Endothelial cell (in vitro differentiated cells): ENCODE data around the gene SNTA1. TPM values are rescaled to one million over a fixed set of nuclear protein-coding genes. Genes with fewer than 3 reads are reported as not detected.
"Not testable (repeated sequence)": the region's sequence is repeated elsewhere in the genome, so short reads cannot be mapped to it uniquely, and the experiment has no call there.

Experiments used
- DNase-seq: peaks from one replicate; pipeline ENCODE4 v3.0.0; 2021; ENCODE audit warnings: low spot score
- H3K27ac Mint-ChIP-seq: one replicate; pipeline ENCODE4 v1.8.0; 2021; ENCODE audit warnings: mixed read lengths, inconsistent platforms; ENCODE audit not compliant: unreplicated experiment
- H3K27me3 Mint-ChIP-seq: one replicate; pipeline ENCODE4 v1.8.0; 2021; ENCODE audit warnings: mild to moderate bottlenecking, moderate library complexity, mixed read lengths, inconsistent platforms; ENCODE audit not compliant: unreplicated experiment
- H3K36me3 Mint-ChIP-seq: one replicate; pipeline ENCODE4 v1.8.0; 2021; ENCODE audit warnings: mild to moderate bottlenecking, low read depth, mixed read lengths, inconsistent platforms; ENCODE audit not compliant: unreplicated experiment
- H3K4me1 Mint-ChIP-seq: one replicate; pipeline ENCODE4 v1.8.0; 2021; ENCODE audit warnings: mild to moderate bottlenecking, mixed read lengths, inconsistent platforms; ENCODE audit not compliant: unreplicated experiment
- H3K4me3 Mint-ChIP-seq: one replicate; pipeline ENCODE4 v1.8.0; 2021; ENCODE audit warnings: mild to moderate bottlenecking, mixed read lengths, inconsistent platforms; ENCODE audit not compliant: unreplicated experiment
- H3K9me3 Mint-ChIP-seq: one replicate; pipeline ENCODE4 v1.8.0; 2021; ENCODE audit warnings: mixed read lengths, inconsistent platforms; ENCODE audit not compliant: unreplicated experiment
- CTCF ChIP-seq: fragments of 200-600 bp; sonication (generic); IDR thresholded peaks from one replicate; pipeline ENCODE4 v1.5.0; 2021; ENCODE audit warnings: antibody characterized with exemption; ENCODE audit not compliant: unreplicated experiment
- total RNA-seq: library from RNA; stranded (reverse); fragmentation: NEBNext Ultra II Directional; extraction: Animal tissue kit (Norgen Biotek cat#: 25700); gene quantifications from one replicate; pipeline ENCODE4 v1.2.1, GENCODE V29; 2021; ENCODE audit not compliant: unreplicated experiment

The SNTA1 gene
- total RNA-seq, 1 donor from 2014 or later = 1.6 TPM

GRCh38 chr20:33394718-33395117 is 48.8 kb downstream of the SNTA1 start:
- Mint-ChIP-seq H3K4me1 (no peaks in the 10 kb centered on the region), H3K27ac (no peak overlapping the region), H3K9me3 (peaks cover under 1% of the 10 kb centered on the region), H3K36me3 (peaks cover 34% of the 10 kb centered on the region), H3K27me3 (no peaks in the 10 kb centered on the region), H3K4me3 (no peak overlapping the region)
- no peak for TF ChIP-seq CTCF
- DNase-seq = no peak

- Mint-ChIP-seq H3K4me3 (no peak overlapping the region), H3K27me3 (peaks cover 2% of the 10 kb centered on the region), H3K27ac (no peak overlapping the region), H3K4me1 (no peaks in the 10 kb centered on the region), H3K36me3 (peaks cover 37% of the 10 kb centered on the region), H3K9me3 (peaks cover 3% of the 10 kb centered on the region)
- TF ChIP-seq CTCF = no peak
- DNase-seq = no peak
These were observed 50.0 kb downstream of the SNTA1 start for GRCh38 chr20:33393609-33394008.

- Mint-ChIP-seq H3K4me1 (no peaks in the 10 kb centered on the region), H3K36me3 (peaks cover 41% of the 10 kb centered on the region), H3K9me3 (peaks cover 3% of the 10 kb centered on the region), H3K4me3 (no peak overlapping the region), H3K27me3 (peaks cover 2% of the 10 kb centered on the region), H3K27ac (no peak overlapping the region)
- no peak for DNase-seq
- no peak for TF ChIP-seq CTCF
These were observed 51.7 kb downstream of the SNTA1 start for GRCh38 chr20:33391722-33392415.

GRCh38 chr20:33389326-33389725 is 54.2 kb downstream of the SNTA1 start:
- not testable (repeated sequence) for H3K4me1 Mint-ChIP-seq, H3K27ac Mint-ChIP-seq, H3K9me3 Mint-ChIP-seq, H3K27me3 Mint-ChIP-seq, DNase-seq
- Mint-ChIP-seq H3K4me3 (peak overlapping the region; percentile 74), H3K36me3 (peaks cover 35% of the 10 kb centered on the region)

GRCh38 chr20:33388268-33388667 is 55.3 kb downstream of the SNTA1 start:
- Mint-ChIP-seq H3K9me3 (peaks cover 3% of the 10 kb centered on the region), H3K4me1 (no peaks in the 10 kb centered on the region), H3K27me3 (peaks cover 2% of the 10 kb centered on the region), H3K36me3 (peaks cover 33% of the 10 kb centered on the region), H3K27ac (no peak overlapping the region), H3K4me3 (no peak overlapping the region)
- TF ChIP-seq CTCF = no peak
- DNase-seq = no peak
